ENCODE measurements around the gene SERPINF2.
A peak's percentile ranks its signal among the peaks of the same experiment; 100 is the strongest.

Gene SERPINF2

GRCh38 chr17:1714980-1715802 is 27.5 kb upstream of the SERPINF2 start (continued):
- TF ChIP-seq SP7 (tag by site-specific recombination; IDR thresholded peaks at IDR 0.05) (0 out of 2 replicates have a peak, but pooled peaks have one; percentile 12), ZNF660 (tag by site-specific recombination; IDR thresholded peaks at IDR 0.05) (no peak), ZNF394 (tag by site-specific recombination; IDR thresholded peaks at IDR 0.05; ENCODE audit: borderline replicate concordance) (0 out of 2 replicates have a peak, but pooled peaks have one; percentile 19), ZNF133 (tag by site-specific recombination; IDR thresholded peaks at IDR 0.05) (no peak), ZNF600 (tag by site-specific recombination; IDR thresholded peaks at IDR 0.05) (no peak), SP2 (tag by site-specific recombination; IDR thresholded peaks at IDR 0.05) (no peak), YY1 (tag by site-specific recombination; IDR thresholded peaks at IDR 0.05) (no peak), ZNF585B (tag by site-specific recombination; IDR thresholded peaks at IDR 0.05) (no peak), REST (tag by site-specific recombination; IDR thresholded peaks at IDR 0.05) (no peak), ZNF654 (tag by site-specific recombination; IDR thresholded peaks at IDR 0.05; ENCODE audit: low read depth) (no peak), PBX3 (CRISPR knock-in tag; IDR thresholded peaks at IDR 0.05) (no peak), ZBTB44 (tag by site-specific recombination; IDR thresholded peaks at IDR 0.05) (no peak), ZNF311 (tag by site-specific recombination; IDR thresholded peaks at IDR 0.05; ENCODE audit: borderline replicate concordance) (no peak), ZFP41 (tag by site-specific recombination; IDR thresholded peaks at IDR 0.05; ENCODE audit: borderline replicate concordance) (no peak), ZNF560 (tag by site-specific recombination; IDR thresholded peaks at IDR 0.05; ENCODE audit: borderline replicate concordance) (no peak), ZNF354C (tag by site-specific recombination; IDR thresholded peaks at IDR 0.05; ENCODE audit: borderline replicate concordance, low read depth) (no peak), ZNF645 (tag by site-specific recombination; IDR thresholded peaks at IDR 0.05) (no peak), ZNF48 (tag by site-specific recombination; IDR thresholded peaks at IDR 0.05) (no peak), ZNF404 (tag by site-specific recombination; IDR thresholded peaks at IDR 0.05) (no peak), HIC1 (tag by site-specific recombination; IDR thresholded peaks at IDR 0.05) (peak; percentile 65), ZNF433 (tag by site-specific recombination; IDR thresholded peaks at IDR 0.05; ENCODE audit: low read depth) (no peak), ZNF184 (tag by site-specific recombination; IDR thresholded peaks at IDR 0.05) (no peak), KLF8 (tag by site-specific recombination; IDR thresholded peaks at IDR 0.05) (peak; percentile 19; the same call in 1 of the 2 replicates), GFI1B (tag by site-specific recombination; IDR thresholded peaks at IDR 0.05) (no peak), KLF9 (tag by site-specific recombination; IDR thresholded peaks at IDR 0.05; ENCODE audit: low read depth) (no peak), ZNF132 (tag by site-specific recombination; IDR thresholded peaks at IDR 0.05; ENCODE audit: borderline replicate concordance) (no peak), ATF2 (tag by site-specific recombination; IDR thresholded peaks at IDR 0.05; ENCODE audit: low read depth) (no peak)
